ENCODE data around the gene GTF2A1. TPM values are rescaled to one million over a fixed set of nuclear protein-coding genes. Genes with fewer than 3 reads are reported as not detected.

Gene GTF2A1
- total RNA-seq, 2 donors from 2014 or later: 21.4 to 25.5 TPM

DNA sequence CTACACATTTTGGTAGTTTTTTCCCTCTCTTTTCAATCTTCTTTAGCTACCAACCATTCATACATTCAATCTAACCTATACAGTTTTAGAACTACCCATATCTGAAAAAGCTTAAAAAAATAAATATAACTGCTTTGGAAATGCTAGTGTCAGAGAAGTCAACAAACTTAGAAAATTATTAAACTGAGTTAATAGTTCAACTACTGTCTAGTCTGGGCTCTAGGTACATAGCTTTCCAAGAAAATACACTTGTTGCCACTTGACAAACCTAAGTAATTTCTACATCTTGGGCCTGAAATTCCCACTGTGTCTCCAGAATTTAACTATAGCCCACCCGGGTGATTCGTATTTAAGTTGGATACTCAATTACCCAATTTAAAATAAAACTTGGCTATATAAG is 22.1 kb downstream of the GTF2A1 start:
- peaks cover 27% of the 10 kb centered on the region for H3K36me3 ChIP-seq
- H3K27me3 ChIP-seq (replicated peaks; ENCODE audit: insufficient read depth): no peaks in the 10 kb centered on the region
- H3K27ac ChIP-seq: no peak overlapping the region
- TF ChIP-seq, protein P1, sequence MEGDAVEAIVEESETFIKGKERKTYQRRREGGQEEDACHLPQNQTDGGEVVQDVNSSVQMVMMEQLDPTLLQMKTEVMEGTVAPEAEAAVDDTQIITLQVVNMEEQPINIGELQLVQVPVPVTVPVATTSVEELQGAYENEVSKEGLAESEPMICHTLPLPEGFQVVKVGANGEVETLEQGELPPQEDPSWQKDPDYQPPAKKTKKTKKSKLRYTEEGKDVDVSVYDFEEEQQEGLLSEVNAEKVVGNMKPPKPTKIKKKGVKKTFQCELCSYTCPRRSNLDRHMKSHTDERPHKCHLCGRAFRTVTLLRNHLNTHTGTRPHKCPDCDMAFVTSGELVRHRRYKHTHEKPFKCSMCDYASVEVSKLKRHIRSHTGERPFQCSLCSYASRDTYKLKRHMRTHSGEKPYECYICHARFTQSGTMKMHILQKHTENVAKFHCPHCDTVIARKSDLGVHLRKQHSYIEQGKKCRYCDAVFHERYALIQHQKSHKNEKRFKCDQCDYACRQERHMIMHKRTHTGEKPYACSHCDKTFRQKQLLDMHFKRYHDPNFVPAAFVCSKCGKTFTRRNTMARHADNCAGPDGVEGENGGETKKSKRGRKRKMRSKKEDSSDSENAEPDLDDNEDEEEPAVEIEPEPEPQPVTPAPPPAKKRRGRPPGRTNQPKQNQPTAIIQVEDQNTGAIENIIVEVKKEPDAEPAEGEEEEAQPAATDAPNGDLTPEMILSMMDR (IDR thresholded peaks at IDR 0.05): no peak
- no peak overlapping the region for H3K4me3 ChIP-seq
- H3K4me1 ChIP-seq (ENCODE audit: control insufficient read depth in 1 of 2, low read depth in 2 of 2): no peaks in the 10 kb centered on the region
- no peaks in the 10 kb centered on the region for H3K9me3 ChIP-seq
- ATAC-seq (ENCODE audit: insufficient number of reproducible peaks, low FRiP score, low read depth) (no peak), DNase-seq (ENCODE audit: low spot score) (no peak)

- H3K4me1 ChIP-seq (ENCODE audit: control insufficient read depth in 1 of 2, low read depth in 2 of 2): no peaks in the 10 kb centered on the region
- DNase-seq (ENCODE audit: low spot score) (no peak), ATAC-seq (ENCODE audit: insufficient number of reproducible peaks, low FRiP score, low read depth) (no peak)
- no peaks in the 10 kb centered on the region for H3K9me3 ChIP-seq
- H3K27me3 ChIP-seq (replicated peaks; ENCODE audit: insufficient read depth): no peaks in the 10 kb centered on the region
- H3K27ac ChIP-seq: no peak overlapping the region
- no peak overlapping the region for H3K4me3 ChIP-seq
- TF ChIP-seq, protein P1 (IDR thresholded peaks at IDR 0.05): no peak
- H3K36me3 ChIP-seq: peaks cover 36% of the 10 kb centered on the region
These were observed 26.7 kb downstream of the GTF2A1 start for GRCh38 chr14:81193924-81194633.

GRCh38 chr14:81192594-81192993 is 28.2 kb downstream of the GTF2A1 start:
- TF ChIP-seq, protein P1 (IDR thresholded peaks at IDR 0.05): no peak
- H3K4me3 ChIP-seq: no peak overlapping the region
- H3K4me1 ChIP-seq (ENCODE audit: control insufficient read depth in 1 of 2, low read depth in 2 of 2): no peaks in the 10 kb centered on the region
- no peak overlapping the region for H3K27ac ChIP-seq
- H3K36me3 ChIP-seq: peaks cover 40% of the 10 kb centered on the region
- ATAC-seq (ENCODE audit: insufficient number of reproducible peaks, low FRiP score, low read depth) (no peak), DNase-seq (ENCODE audit: low spot score) (no peak)
- H3K9me3 ChIP-seq: no peaks in the 10 kb centered on the region
- H3K27me3 ChIP-seq (replicated peaks; ENCODE audit: insufficient read depth): no peaks in the 10 kb centered on the region

GRCh38 chr14:81187832-81188522 is 32.8 kb downstream of the GTF2A1 start:
- TF ChIP-seq, protein P1 (IDR thresholded peaks at IDR 0.05): no peak
- H3K36me3 ChIP-seq: peaks cover 9% of the 10 kb centered on the region
- H3K27me3 ChIP-seq (replicated peaks; ENCODE audit: insufficient read depth): no peaks in the 10 kb centered on the region
- ATAC-seq (ENCODE audit: insufficient number of reproducible peaks, low FRiP score, low read depth) (no peak), DNase-seq (ENCODE audit: low spot score) (no peak)
- no peaks in the 10 kb centered on the region for H3K9me3 ChIP-seq
- H3K4me3 ChIP-seq: no peak overlapping the region
- H3K27ac ChIP-seq: no peak overlapping the region
- peaks cover 3 to 11% of the 10 kb centered on the region in 2 donors for H3K4me1 ChIP-seq (ENCODE audit: control insufficient read depth in 1 of 2, low read depth in 2 of 2)

DNA sequence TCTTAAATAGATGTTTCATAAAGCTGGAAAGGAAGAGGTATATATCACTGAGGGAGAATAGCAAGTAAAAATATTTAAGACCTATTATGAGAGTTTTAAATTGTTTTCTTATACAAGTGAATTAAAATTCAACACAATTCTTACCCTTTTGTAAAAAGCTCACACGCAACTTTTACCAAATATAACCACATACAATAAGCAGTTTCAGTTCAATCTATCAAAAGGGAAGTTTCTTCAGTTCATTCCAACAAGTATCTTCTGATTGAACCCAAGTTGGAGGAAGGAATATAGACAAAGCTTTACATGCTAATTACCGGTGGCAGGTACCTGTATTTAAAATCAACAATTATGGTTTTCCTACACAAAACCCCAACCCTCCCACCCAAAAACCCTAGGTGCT is 41.1 kb downstream of the GTF2A1 start:
- Histone ChIP-seq H3K27me3 (replicated peaks; ENCODE audit: insufficient read depth) (no peaks in the 10 kb centered on the region), H3K36me3 (no peaks in the 10 kb centered on the region), H3K4me3 (no peak overlapping the region), H3K27ac (no peak overlapping the region), H3K9me3 (no peaks in the 10 kb centered on the region), H3K4me1 (ENCODE audit: control insufficient read depth in 1 of 2, low read depth in 2 of 2) (peaks cover 26 to 41% of the 10 kb centered on the region in 2 donors)
- no peak for DNase-seq (ENCODE audit: low spot score)
- TF ChIP-seq, protein P1 (IDR thresholded peaks at IDR 0.05): no peak
- ATAC-seq (ENCODE audit: insufficient number of reproducible peaks, low FRiP score, low read depth): no peak

Measured in thoracic aorta (tissue), 2 donors.